ENCODE measurements around the gene HARBI1. TPM values are rescaled to one million over a fixed set of nuclear protein-coding genes. Genes with fewer than 3 reads are reported as not detected.

HARBI1 gene
- total RNA-seq, 1 donor from 2014 or later: 6.5 TPM

DNA sequence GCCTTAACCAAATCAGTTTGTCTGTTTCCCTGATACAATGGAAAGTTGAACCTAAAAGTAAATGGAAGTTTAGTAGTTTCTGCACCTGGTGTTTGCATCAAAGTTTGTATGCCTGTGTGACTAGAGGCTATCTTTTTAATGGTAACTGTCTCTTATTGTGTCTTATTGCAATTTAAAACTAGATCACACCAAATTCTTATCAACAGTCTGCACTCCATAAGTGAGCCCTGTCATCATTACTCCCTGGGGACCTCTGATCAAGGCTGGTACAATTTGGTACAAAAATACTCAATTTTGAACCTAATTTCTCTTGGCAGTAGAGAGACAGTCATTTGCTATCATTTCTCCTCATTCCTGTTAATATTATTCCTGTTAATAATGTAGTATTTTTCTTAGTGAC, 45.3 kb upstream of the HARBI1 start:
- TF ChIP-seq, protein P1, sequence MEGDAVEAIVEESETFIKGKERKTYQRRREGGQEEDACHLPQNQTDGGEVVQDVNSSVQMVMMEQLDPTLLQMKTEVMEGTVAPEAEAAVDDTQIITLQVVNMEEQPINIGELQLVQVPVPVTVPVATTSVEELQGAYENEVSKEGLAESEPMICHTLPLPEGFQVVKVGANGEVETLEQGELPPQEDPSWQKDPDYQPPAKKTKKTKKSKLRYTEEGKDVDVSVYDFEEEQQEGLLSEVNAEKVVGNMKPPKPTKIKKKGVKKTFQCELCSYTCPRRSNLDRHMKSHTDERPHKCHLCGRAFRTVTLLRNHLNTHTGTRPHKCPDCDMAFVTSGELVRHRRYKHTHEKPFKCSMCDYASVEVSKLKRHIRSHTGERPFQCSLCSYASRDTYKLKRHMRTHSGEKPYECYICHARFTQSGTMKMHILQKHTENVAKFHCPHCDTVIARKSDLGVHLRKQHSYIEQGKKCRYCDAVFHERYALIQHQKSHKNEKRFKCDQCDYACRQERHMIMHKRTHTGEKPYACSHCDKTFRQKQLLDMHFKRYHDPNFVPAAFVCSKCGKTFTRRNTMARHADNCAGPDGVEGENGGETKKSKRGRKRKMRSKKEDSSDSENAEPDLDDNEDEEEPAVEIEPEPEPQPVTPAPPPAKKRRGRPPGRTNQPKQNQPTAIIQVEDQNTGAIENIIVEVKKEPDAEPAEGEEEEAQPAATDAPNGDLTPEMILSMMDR (IDR thresholded peaks at IDR 0.05): no peak
- no peak overlapping the region for H3K4me3 Mint-ChIP-seq
- no peak for DNase-seq
- H3K36me3 Mint-ChIP-seq (ENCODE audit: low read depth): peaks cover 85% of the 10 kb centered on the region
- POLR2A ChIA-PET: interaction anchor here (0.6 kb wide), 1 partner anchor 755 kb away, joined by 6 read pairs; no protein-coding TSS in a partner anchor
- H3K9me3 Mint-ChIP-seq: no peaks in the 10 kb centered on the region
- no peak overlapping the region for H3K27ac Mint-ChIP-seq
- CTCF ChIA-PET: no interaction called here
- intact Hi-C loops (cut with micrococcal nuclease): no loop called here
- ATAC-seq (ENCODE audit: low read depth): no peak
- no peaks in the 10 kb centered on the region for H3K4me1 Mint-ChIP-seq
- H3K27me3 Mint-ChIP-seq: no peaks in the 10 kb centered on the region

DNA sequence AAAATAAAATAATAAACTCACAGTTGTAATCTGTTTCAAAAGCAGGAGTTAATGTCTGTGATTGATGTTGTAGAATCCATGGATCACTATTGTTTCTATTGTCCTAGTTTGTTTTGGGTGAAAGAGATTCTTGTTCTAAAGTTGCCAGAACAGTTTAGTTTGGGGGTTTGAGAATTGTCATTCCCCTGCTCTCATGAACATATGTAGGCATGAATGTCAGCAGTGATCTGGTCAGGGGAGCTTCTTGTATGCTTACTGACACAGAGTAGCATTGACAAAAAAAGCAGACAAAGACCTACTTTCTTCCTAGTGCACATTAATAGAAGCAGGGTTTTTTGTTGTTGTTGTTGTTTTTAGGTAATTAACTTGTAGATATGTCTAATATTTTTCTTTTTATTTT, 44.8 kb upstream of the HARBI1 start:
- H3K4me3 Mint-ChIP-seq: no peak overlapping the region
- no peaks in the 10 kb centered on the region for H3K9me3 Mint-ChIP-seq
- DNase-seq: no peak
- peaks cover 86% of the 10 kb centered on the region for H3K36me3 Mint-ChIP-seq (ENCODE audit: low read depth)
- ATAC-seq (ENCODE audit: low read depth): no peak
- intact Hi-C loops (cut with micrococcal nuclease): no loop called here
- CTCF ChIA-PET: no interaction called here
- TF ChIP-seq, protein P1 (IDR thresholded peaks at IDR 0.05): no peak
- H3K27ac Mint-ChIP-seq: no peak overlapping the region
- H3K27me3 Mint-ChIP-seq: no peaks in the 10 kb centered on the region
- POLR2A ChIA-PET: no interaction called here
- no peaks in the 10 kb centered on the region for H3K4me1 Mint-ChIP-seq

DNA sequence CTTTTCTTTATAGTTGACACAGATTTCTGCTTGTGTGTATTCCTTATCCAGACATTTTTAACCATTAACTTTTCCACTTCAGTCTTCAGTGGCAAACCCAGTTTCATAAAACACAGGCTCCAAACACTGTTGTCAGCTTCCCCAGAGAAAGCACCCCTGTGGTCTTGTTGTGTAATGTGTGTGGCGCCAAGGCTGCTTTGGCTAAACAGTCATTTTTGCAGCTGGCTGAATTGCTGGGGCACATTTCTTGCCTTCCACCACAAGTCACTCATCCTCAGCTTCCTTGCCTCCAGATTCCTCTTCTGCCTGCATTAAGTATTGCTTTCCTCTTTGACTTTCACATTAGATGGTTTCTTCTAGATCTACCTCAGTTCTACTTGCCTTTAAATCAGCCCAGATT, 42.9 kb upstream of the HARBI1 start:
- ChIA-PET CTCF (no interaction called here), POLR2A (no interaction called here)
- intact Hi-C loops (cut with micrococcal nuclease): no loop called here
- no peak overlapping the region for H3K4me3 Mint-ChIP-seq
- H3K27me3 Mint-ChIP-seq: no peaks in the 10 kb centered on the region
- no peak for ATAC-seq (ENCODE audit: low read depth)
- DNase-seq: no peak
- H3K4me1 Mint-ChIP-seq: no peaks in the 10 kb centered on the region
- TF ChIP-seq, protein P1 (IDR thresholded peaks at IDR 0.05): no peak
- no peaks in the 10 kb centered on the region for H3K9me3 Mint-ChIP-seq
- peaks cover 80% of the 10 kb centered on the region for H3K36me3 Mint-ChIP-seq (ENCODE audit: low read depth)
- H3K27ac Mint-ChIP-seq: no peak overlapping the region

GRCh38 chr11:46658259-46658658, 41.2 kb upstream of the HARBI1 start:
- POLR2A ChIA-PET: no interaction called here
- Mint-ChIP-seq H3K36me3 (ENCODE audit: low read depth) (peaks cover 72% of the 10 kb centered on the region), H3K9me3 (no peaks in the 10 kb centered on the region), H3K27ac (no peak overlapping the region), H3K4me3 (no peak overlapping the region), H3K4me1 (no peaks in the 10 kb centered on the region), H3K27me3 (no peaks in the 10 kb centered on the region)
- CTCF ChIA-PET: no interaction called here
- DNase-seq (no peak), ATAC-seq (ENCODE audit: low read depth) (no peak)
- TF ChIP-seq, protein P1 (IDR thresholded peaks at IDR 0.05): no peak
- intact Hi-C loops (cut with micrococcal nuclease): no loop called here

GRCh38 chr11:46657186-46657585, 40.2 kb upstream of the HARBI1 start:
- H3K36me3 Mint-ChIP-seq (ENCODE audit: low read depth): peaks cover 72% of the 10 kb centered on the region
- no peak overlapping the region for H3K27ac Mint-ChIP-seq
- no peaks in the 10 kb centered on the region for H3K9me3 Mint-ChIP-seq
- intact Hi-C loops (cut with micrococcal nuclease): no loop called here
- no peaks in the 10 kb centered on the region for H3K4me1 Mint-ChIP-seq
- ATAC-seq (ENCODE audit: low read depth): no peak
- TF ChIP-seq, protein P1 (IDR thresholded peaks at IDR 0.05): no peak
- no peak for DNase-seq
- ChIA-PET POLR2A (interaction anchor here (0.6 kb wide), 1 partner anchor 9 kb away, joined by 3 read pairs; no protein-coding TSS in a partner anchor), CTCF (no interaction called here)
- H3K27me3 Mint-ChIP-seq: no peaks in the 10 kb centered on the region
- no peak overlapping the region for H3K4me3 Mint-ChIP-seq
